HG03159 (cell line): ENCODE measurements around the gene STX5.
"Not testable (repeated sequence)": the region's sequence is repeated elsewhere in the genome, so short reads cannot be mapped to it uniquely, and the experiment has no call there.

ENCODE experiments used
- ATAC-seq: cut with Tn5 transposase; IDR thresholded peaks from one replicate; pipeline ENCODE4 v1.9.1; 2021; ENCODE audit warnings: mild to moderate bottlenecking, moderate library complexity; ENCODE audit not compliant: unreplicated experiment

STX5 gene

GRCh38 chr11:62854825-62855570 is 23.1 kb upstream of the STX5 start:
- ATAC-seq: no peak

DNA sequence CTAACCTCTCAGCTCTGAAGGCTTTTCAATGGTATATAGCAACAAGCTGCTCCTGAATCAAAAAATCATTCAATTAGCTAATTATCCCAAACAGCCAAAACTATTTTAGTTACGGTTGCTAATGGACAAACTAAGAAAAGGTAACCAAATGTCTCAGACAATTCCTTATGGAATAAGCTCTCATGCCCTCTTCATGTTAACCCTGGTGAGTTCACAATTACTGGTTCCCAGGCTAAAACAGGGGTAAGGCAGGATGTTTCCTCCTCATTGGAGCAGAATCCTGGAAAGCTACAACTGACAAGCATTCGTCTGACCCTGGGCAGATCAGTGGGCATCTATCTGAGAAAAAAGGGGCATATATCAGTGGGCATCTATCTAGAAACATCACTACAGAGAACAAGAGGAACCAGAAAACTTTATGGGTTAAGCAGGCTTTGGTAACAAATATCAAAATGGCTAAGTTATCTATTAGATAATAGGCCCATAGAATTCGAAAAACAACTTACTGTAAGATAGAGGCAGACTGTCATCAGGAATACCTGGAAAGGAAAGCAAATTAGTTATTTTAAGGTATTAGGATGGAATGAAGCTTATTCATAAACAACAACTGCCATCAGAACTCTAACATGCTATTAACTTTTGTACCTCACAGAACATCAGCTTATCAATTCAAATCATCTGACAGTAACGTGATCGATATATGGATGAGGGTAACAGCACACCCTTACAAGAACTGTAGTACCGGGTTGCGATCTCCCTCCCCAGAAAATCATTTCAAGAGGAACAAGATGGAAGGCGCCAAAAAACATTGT is 22.4 kb upstream of the STX5 start:
- ATAC-seq: no peak

GRCh38 chr11:62853279-62853965 is 21.6 kb upstream of the STX5 start:
- no peak for ATAC-seq

DNA sequence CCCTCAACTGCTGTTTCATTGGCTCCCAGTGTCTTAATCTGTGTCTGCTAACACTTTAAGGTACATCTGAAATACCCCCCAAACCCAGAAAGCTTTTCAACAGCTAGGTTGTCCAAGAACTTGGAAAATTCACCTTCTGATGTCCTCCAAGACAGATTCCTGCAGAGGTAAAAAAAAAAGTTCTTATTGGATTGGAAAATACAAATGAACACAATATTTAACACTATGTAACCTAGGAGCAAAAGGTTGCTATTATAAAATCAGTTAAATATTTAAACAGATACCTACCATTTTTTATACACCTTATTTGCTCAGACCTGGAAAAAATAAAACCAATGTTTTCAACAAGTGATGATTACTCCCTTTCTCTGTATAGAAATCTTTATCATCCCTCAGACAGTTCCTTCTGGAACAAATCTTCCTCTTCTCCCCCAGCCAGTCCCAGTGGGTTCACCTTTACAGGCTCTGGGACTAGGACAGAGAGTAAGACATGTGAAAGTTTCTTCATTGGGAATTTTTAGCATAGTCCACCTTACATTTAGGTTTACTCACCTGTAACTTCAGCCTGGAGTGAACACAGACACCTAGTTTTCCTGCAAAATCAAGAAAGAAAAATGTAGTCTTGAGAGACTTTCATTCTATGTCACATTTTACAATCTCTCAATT is 20.8 kb upstream of the STX5 start:
- ATAC-seq: no peak

DNA sequence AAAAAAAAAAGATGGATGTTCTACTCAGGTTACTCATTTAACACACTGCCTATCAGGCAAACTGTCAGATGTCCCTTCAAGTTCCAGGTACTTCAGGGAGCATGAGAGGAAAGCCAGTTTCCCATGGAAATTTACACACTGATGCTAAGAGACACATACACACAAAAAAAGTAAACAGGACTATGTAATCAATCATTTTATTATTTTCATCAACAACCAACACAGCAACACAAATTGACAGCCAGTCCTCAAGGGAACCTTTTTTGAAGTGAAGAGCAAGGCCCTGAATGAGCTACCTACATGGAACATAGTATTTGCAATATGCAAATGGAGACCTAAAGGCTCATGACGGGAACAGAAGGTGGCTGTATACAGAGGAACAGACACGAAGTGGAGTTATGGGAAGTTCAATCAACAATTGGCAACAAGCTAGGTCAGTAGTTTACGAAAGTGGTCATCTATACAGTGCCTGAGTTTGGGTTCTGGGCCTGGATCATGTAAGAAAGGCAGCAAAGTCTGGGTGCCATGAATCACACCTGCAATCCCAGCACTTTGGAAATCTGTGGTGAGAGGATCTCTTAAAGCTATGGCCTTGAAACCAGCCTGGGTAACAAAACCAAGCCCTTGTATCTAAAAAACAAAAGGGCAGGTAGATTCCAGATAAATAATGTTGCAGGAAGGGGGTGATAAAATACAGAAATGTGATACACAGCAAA is 20.1 kb upstream of the STX5 start:
- no peak for ATAC-seq

DNA sequence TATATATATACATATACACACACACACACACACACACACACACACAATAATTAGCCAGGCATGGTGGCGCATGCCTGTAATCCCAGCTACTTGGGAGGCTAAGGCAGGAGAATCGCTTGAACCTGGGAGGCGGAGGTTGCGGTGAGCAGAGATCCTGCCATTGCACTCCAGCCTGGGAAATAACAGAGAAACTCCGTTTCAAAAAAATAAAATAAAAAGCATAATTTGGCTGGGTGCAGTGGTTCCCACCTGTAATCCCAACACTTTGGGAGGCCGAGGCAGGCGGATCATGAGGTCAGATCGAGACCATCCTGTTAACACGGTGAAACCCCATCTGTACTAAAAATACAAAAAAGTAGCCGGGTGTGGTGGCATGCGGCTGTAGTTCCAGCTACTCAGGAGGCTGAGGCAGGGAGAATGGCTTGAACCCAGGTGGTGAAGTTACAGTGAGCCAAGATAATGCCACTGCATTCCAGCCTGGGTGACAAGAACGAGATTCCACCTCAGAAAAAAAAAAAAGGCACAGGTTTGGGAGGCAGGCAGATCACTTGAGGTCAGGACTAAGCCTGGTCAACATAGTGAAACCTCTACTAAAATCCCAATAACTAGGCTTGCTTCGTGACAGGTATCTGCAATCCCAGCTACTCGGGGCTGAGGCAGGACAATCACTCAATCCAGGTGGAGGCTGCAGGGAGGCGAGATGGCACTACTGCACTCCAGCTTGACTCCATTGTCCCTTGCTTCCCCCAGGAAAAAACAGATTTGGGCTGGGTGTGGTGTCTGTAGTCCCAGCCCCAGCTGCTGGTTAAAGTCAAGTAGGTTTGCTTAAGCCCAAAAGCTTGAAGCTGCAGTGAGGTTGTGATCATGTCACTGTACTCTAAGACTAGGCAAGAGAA is 19.3 kb upstream of the STX5 start:
- no peak for ATAC-seq

- ATAC-seq: no peak
These were observed 16.0 kb upstream of the STX5 start for GRCh38 chr11:62847767-62848314.

GRCh38 chr11:62846177-62846576 is 14.3 kb upstream of the STX5 start:
- ATAC-seq: no peak

DNA sequence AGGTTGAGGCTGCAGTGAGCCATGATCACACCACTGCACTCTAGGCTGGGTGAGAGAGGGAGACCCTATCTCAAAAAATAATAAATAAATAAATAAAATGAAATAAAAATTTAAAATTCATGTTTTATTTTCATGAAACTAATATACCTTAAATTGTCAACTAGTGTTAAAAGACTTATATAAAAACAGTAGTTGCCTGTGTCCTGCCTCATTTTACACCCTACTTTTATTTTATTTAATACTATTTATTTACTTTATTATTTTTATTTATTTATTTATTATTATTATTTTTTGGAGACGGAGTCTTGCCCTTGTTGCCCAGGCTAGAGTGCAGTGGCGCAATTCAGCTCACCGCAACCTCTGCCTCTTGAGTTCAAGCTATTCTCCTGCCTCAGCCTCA is 12.3 kb upstream of the STX5 start:
- no peak for ATAC-seq

DNA sequence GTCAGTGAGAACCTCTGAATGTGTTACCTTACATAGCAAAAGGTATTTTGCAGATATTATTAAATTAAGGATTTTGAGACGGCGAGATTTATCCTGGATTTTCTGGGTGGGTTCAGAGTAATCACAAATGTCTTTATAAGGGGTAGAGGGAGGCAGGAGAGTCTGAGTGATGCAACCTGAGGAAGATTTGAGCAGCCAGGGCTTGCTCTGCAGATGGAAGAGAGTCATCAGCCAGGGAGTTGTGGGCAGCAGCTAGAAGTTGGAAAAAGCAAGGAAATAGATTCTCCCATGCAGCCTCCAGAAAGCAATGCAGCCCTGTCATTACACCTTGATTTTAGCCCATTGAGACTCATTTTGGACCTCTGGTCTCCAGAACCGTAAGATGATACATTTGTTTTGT is 11.6 kb upstream of the STX5 start:
- ATAC-seq: no peak

DNA sequence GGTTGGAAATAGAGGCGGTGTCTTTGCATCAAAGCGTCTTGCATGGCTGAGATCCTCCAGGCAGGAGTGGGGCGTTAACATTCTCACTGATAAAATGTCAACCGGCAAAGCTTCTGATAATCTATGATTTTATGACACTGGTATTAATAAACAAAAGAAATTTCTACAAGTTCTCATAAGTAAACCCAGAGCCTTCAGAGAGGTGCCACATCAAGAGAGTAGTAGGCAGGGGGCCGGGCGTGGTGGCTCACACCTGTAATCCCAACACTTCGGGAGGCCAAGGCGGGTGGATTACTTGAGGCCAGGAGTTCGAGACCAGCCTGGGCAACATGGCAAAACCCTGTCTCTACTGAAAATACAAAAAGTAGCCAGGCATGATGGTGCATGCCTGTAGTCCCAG is 11.0 kb upstream of the STX5 start:
- ATAC-seq: not testable (repeated sequence)

- no peak for ATAC-seq
These were observed 10.4 kb upstream of the STX5 start for GRCh38 chr11:62842171-62842741.

DNA sequence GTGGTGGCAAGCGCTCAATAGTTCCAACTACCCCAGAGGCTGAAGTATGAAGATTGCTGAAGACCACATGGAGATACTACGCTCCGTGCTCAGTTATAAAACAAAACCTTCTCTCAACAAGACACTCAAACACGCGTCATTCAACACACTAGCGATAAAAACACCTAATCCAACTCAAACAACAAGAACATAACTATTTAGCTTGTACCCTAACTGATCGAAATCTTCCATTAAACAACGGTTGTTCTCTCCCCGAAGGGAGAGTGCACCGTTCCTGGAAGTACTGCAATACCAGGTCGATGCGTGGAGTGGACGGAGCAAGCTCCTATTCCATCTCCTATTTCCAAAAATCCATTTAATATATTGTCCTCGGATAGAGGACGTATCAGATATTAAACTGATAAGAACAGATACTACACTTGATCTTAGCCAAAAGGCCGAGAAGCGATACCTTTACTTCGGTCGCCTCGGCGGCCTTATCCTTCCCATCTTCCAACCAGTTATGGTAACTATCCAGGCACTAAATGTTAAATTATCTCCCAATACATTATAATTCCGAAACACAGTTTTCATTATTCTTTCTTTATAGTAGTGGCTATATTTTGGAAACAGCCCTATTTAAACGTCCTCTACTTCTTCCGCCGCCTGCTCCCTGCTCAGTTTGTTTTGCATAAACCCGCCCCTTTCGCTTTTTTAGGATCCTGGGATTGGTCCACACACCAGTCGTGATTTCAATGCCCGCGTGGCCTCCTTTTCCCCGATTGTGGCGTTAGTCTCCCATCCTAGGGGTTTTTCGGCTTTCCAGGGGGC is 9.7 kb upstream of the STX5 start:
- ATAC-seq: peak; percentile 54

DNA sequence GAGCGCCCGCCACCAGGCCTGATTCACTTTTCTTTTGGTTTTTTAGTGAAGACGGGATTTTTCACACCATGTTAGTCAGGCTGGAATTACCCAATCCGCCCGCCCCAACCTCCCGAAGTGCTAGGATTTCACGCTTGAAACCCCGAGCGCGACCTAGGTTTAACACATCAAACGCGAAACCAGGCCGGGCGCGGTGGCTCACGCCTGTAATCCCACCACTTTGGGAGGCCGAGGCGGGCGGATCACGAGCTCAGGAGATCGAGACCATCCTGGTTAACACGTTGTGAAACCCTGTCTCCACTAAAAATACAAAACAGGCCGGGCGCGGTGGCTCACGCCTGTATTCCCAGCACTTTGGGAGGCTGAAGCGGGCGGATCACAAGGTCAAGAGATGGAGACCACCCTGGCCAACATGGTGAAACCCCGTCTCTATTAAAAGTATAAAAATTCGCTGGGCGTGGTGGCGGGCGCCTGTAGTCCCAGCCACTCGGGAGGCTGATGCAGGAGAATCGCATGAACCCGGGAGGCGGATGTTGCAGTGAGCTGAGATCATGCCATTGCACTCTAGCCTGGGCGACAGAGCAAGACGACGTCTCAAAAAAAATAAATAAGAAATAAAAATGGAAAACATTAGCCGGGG is 9.0 kb upstream of the STX5 start:
- not testable (repeated sequence) for ATAC-seq

DNA sequence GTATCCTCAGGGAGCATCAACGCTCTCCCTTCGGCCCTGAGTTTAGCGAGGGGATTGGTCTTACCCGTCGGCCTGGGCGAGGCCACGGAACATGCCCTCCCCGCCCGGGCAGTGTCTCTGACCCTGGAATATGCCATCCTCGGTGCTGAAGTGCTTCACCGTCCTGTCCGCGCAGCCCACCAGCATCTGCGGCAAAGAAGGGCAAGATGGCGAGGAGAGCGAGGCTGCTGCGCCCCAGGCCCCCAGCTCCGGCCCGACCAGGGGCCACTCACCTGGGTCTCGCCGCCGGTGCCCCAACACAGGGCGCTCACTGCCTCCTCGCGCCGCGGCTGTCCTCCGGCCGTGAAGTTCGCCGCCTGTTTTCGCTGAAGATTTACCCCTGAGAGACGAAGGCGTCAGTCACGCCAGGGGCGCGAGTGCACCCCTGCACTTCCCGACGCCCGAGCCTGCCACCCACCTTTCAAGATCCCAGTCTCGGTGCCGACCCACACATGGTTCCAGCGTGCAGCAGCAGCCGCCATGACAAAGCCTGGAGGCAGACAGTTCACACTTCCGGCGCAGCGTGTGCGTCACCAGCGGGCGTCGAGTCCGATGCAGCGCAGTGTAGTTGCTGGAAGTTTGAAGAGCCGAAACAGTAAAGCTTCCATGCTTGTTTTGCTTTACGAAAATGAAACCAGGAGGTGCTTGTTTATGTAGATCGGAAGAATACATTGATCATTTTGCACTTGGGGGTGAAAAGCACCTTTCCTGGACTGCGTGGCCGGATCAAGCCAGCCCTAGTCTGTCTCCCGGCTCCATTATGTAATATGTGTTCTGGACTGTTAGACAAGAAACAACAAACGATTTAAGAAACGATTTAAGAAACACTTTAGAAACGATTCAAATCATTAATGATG is 7.4 kb upstream of the STX5 start, which contains the start of gene WDR74:
WDR74 (minus strand) TSS at position 541 of the 896 bp plus-strand sequence; CDS start at position 521, 20 bp downstream.
- ATAC-seq: peak; percentile 45

DNA sequence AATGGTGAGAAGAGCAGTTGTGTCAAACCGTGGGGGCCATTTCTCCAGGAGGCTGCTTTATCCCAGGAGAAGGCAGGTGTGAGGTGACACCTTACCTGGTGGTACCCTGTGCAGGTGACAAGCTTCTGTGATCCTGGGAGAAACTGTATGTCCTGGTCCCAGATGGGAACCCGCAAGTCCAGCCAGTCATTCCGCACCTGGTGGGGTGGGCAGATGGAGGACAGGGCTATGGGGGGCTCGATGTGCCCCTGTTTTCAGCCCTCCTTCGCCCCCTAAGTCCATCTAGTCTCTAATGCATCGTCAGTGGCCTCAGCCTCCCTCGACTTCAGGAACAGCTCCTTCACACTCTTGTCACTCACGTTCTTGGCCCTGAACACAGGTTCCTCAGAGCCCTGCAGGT is 3.5 kb upstream of the STX5 start:
- ATAC-seq: no peak
